Naive B cell (primary cell): Measurements from ENCODE around the gene BLOC1S2. TPM values are rescaled to one million over a fixed set of nuclear protein-coding genes. Genes with fewer than 3 reads are reported as not detected.
"Not testable (repeated sequence)": the region's sequence is repeated elsewhere in the genome, so short reads cannot be mapped to it uniquely, and the experiment has no call there.

Source experiments
- ATAC-seq, 2 donors: fragments of 150-1000 bp; cut with Tn5 transposase; 2 replicates each; pipeline ENCODE4 v1.10.0; 2021; ENCODE audit warnings: low read depth in 2 of 2, mild to moderate bottlenecking in 2 of 2, moderate library complexity in 2 of 2
- DNase-seq: peaks from one replicate; pipeline ENCODE4 v3.0.0; 2022
- H3K27ac Mint-ChIP-seq, 6 donors: one replicate each; pipeline ENCODE4 v1.8.0; 2020 to 2022; ENCODE audit warnings: mild to moderate bottlenecking in 6 of 6, mixed read lengths in 6 of 6, moderate library complexity in 5 of 6, inconsistent platforms in 2 of 6
- H3K27me3 Mint-ChIP-seq, 3 donors: one replicate each; pipeline ENCODE4 v1.8.0; 2021 to 2022; ENCODE audit warnings: mixed read lengths in 3 of 3, mild to moderate bottlenecking in 1 of 3
- H3K36me3 Mint-ChIP-seq, 2 donors: one replicate each; pipeline ENCODE4 v1.8.0; 2020 to 2022; ENCODE audit warnings: mixed read lengths in 2 of 2, inconsistent platforms in 1 of 2, mild to moderate bottlenecking in 1 of 2
- H3K4me1 Mint-ChIP-seq, 3 donors: one replicate each; pipeline ENCODE4 v1.8.0; 2020 to 2022; ENCODE audit warnings: mixed read lengths in 3 of 3, inconsistent platforms in 1 of 3, mild to moderate bottlenecking in 1 of 3, moderate library complexity in 1 of 3
- H3K4me3 Mint-ChIP-seq, 8 donors: one replicate each; pipeline ENCODE4 v1.8.0; 2020 to 2022; ENCODE audit warnings: mild to moderate bottlenecking in 8 of 8, mixed read lengths in 8 of 8, moderate library complexity in 8 of 8, inconsistent platforms in 2 of 8
- H3K9me3 Mint-ChIP-seq, 7 donors: one replicate each; pipeline ENCODE4 v1.8.0; 2020 to 2022; ENCODE audit warnings: mixed read lengths in 7 of 7, mild to moderate bottlenecking in 5 of 7, inconsistent platforms in 2 of 7, moderate library complexity in 1 of 7
- polyA plus RNA-seq, 6 donors: library from polyadenylated mRNA; unstranded; fragments of 300-500 nt; fragmentation: Illumina TruSeq; gene quantifications; one replicate each; pipeline ENCODE4 v1.2.3, GENCODE V29; 2021; ENCODE audit warnings: low read depth in 6 of 6

Gene BLOC1S2
- polyA plus RNA-seq, 6 donors from 2014 or later = 254 to 374 (median 297) TPM

- peaks cover 7 to 18% of the 10 kb centered on the region in 2 donors for H3K36me3 Mint-ChIP-seq
- H3K27ac Mint-ChIP-seq = no peak overlapping the region
- peak; percentile 51 to 67 for ATAC-seq
- DNase-seq = peak; percentile 72
- peaks cover 25 to 42% (median 30%) of the 10 kb centered on the region in 3 donors for H3K4me1 Mint-ChIP-seq
- no peaks in the 10 kb centered on the region for H3K27me3 Mint-ChIP-seq
- H3K9me3 Mint-ChIP-seq = no peaks in the 10 kb centered on the region
- no peak overlapping the region for H3K4me3 Mint-ChIP-seq
Measured at GRCh38 chr10:100282907-100283306, 3.6 kb downstream of the BLOC1S2 start.

GRCh38 chr10:100276971-100277370 lies 9.5 kb downstream of the BLOC1S2 start:
- H3K36me3 Mint-ChIP-seq = peaks cover 7 to 24% of the 10 kb centered on the region in 2 donors
- H3K27ac Mint-ChIP-seq, H3K4me1 Mint-ChIP-seq, DNase-seq, H3K9me3 Mint-ChIP-seq, H3K27me3 Mint-ChIP-seq, ATAC-seq, H3K4me3 Mint-ChIP-seq: not testable (repeated sequence)

- Mint-ChIP-seq H3K27me3 (no peaks in the 10 kb centered on the region), H3K27ac (peak within 1 kb of the TSS; percentile 98 to 100 (median 98)), H3K4me1 (peaks cover 24 to 59% (median 32%) of the 10 kb centered on the region in 3 donors), H3K9me3 (no peaks in the 10 kb centered on the region), H3K36me3 (peaks cover 0 to 7% of the 10 kb centered on the region in 2 donors), H3K4me3 (peak within 1 kb of the TSS; percentile 94 to 100 (median 100))
- DNase-seq (peak; percentile 52), ATAC-seq (peak; percentile 64 to 70)
Measured at GRCh38 chr10:100267239-100268104, 19.0 kb downstream of the BLOC1S2 start, which contains the start of gene CWF19L1. CWF19L1 (minus strand) TSS chr10:100267638; CDS start chr10:100267593, 45 bp downstream.

- peak overlapping the region; percentile 94 to 100 (median 100) for H3K4me3 Mint-ChIP-seq
- peaks cover 29 to 61% (median 39%) of the 10 kb centered on the region in 3 donors for H3K4me1 Mint-ChIP-seq
- ATAC-seq (no peak), DNase-seq (no peak)
- H3K27ac Mint-ChIP-seq = peak overlapping the region in 5 of 6 donors; percentile 37 to 99 (median 64)
- H3K36me3 Mint-ChIP-seq = peaks cover 0 to 7% of the 10 kb centered on the region in 2 donors
- no peaks in the 10 kb centered on the region for H3K27me3 Mint-ChIP-seq
- H3K9me3 Mint-ChIP-seq = no peaks in the 10 kb centered on the region
Measured at GRCh38 chr10:100265821-100266485, 20.5 kb downstream of the BLOC1S2 start.

GRCh38 chr10:100254191-100254590 lies 32.3 kb downstream of the BLOC1S2 start:
- H3K27me3 Mint-ChIP-seq = no peaks in the 10 kb centered on the region
- DNase-seq (no peak), ATAC-seq (no peak)
- H3K4me1 Mint-ChIP-seq = peaks cover 2 to 26% (median 13%) of the 10 kb centered on the region in 3 donors
- no peak overlapping the region for H3K27ac Mint-ChIP-seq
- no peak overlapping the region for H3K4me3 Mint-ChIP-seq
- no peaks in the 10 kb centered on the region for H3K9me3 Mint-ChIP-seq
- peaks cover 34 to 47% of the 10 kb centered on the region in 2 donors for H3K36me3 Mint-ChIP-seq

- no peaks in the 10 kb centered on the region for H3K27me3 Mint-ChIP-seq
- no peaks in the 10 kb centered on the region for H3K9me3 Mint-ChIP-seq
- H3K36me3 Mint-ChIP-seq = peaks cover 35 to 37% of the 10 kb centered on the region in 2 donors
- no peak overlapping the region for H3K4me3 Mint-ChIP-seq
- H3K4me1 Mint-ChIP-seq = peaks cover 2 to 18% (median 9%) of the 10 kb centered on the region in 3 donors
- no peak for DNase-seq
- peak overlapping the region in 1 of 6 donors; percentile 24 for H3K27ac Mint-ChIP-seq
- no peak for ATAC-seq
Measured at GRCh38 chr10:100253041-100253440, 33.4 kb downstream of the BLOC1S2 start.

GRCh38 chr10:100248820-100249219 lies 37.7 kb downstream of the BLOC1S2 start:
- DNase-seq (no peak), ATAC-seq (no peak)
- Mint-ChIP-seq H3K4me1 (no peaks in the 10 kb centered on the region), H3K27ac (no peak overlapping the region), H3K9me3 (no peaks in the 10 kb centered on the region), H3K4me3 (no peak overlapping the region), H3K36me3 (peaks cover 15 to 18% of the 10 kb centered on the region in 2 donors), H3K27me3 (no peaks in the 10 kb centered on the region)

GRCh38 chr10:100245484-100246220 lies 40.8 kb downstream of the BLOC1S2 start:
- ATAC-seq (no peak), DNase-seq (no peak)
- peaks cover 0 to under 1% (median 0%) of the 10 kb centered on the region in 3 donors for H3K4me1 Mint-ChIP-seq
- no peak overlapping the region for H3K4me3 Mint-ChIP-seq
- no peaks in the 10 kb centered on the region for H3K27me3 Mint-ChIP-seq
- H3K9me3 Mint-ChIP-seq = no peaks in the 10 kb centered on the region
- H3K27ac Mint-ChIP-seq = peak overlapping the region in 1 of 6 donors; percentile 46
- H3K36me3 Mint-ChIP-seq = peaks cover 15 to 19% of the 10 kb centered on the region in 2 donors

GRCh38 chr10:100239851-100240250 lies 46.6 kb downstream of the BLOC1S2 start:
- no peak for DNase-seq
- Mint-ChIP-seq H3K4me1 (peaks cover 0 to 3% (median 0%) of the 10 kb centered on the region in 3 donors), H3K4me3 (no peak overlapping the region), H3K27me3 (no peaks in the 10 kb centered on the region), H3K36me3 (peaks cover 6 to 9% of the 10 kb centered on the region in 2 donors), H3K27ac (no peak overlapping the region), H3K9me3 (no peaks in the 10 kb centered on the region)
- ATAC-seq = no peak

GRCh38 chr10:100238429-100238828 lies 48.1 kb downstream of the BLOC1S2 start:
- DNase-seq = no peak
- no peak for ATAC-seq
- no peaks in the 10 kb centered on the region for H3K27me3 Mint-ChIP-seq
- peaks cover 0 to 3% (median 1%) of the 10 kb centered on the region in 3 donors for H3K4me1 Mint-ChIP-seq
- no peaks in the 10 kb centered on the region for H3K9me3 Mint-ChIP-seq
- H3K4me3 Mint-ChIP-seq = no peak overlapping the region
- no peak overlapping the region for H3K27ac Mint-ChIP-seq
- H3K36me3 Mint-ChIP-seq = peaks cover 7 to 9% of the 10 kb centered on the region in 2 donors

- Mint-ChIP-seq H3K27ac (peak overlapping the region in 3 of 6 donors; percentile 15 to 47 (median 41)), H3K4me3 (peak overlapping the region in 1 of 8 donors; percentile 47), H3K9me3 (peaks cover 0 to 2% (median 0%) of the 10 kb centered on the region in 7 donors), H3K36me3 (peaks cover 0 to 16% of the 10 kb centered on the region in 2 donors), H3K27me3 (no peaks in the 10 kb centered on the region), H3K4me1 (peaks cover 26 to 30% (median 29%) of the 10 kb centered on the region in 3 donors)
- no peak for ATAC-seq
- no peak for DNase-seq
Measured at GRCh38 chr10:100232101-100232500, 54.4 kb downstream of the BLOC1S2 start.

GRCh38 chr10:100229819-100230422 lies 56.6 kb downstream of the BLOC1S2 start:
- Mint-ChIP-seq H3K4me3 (peak overlapping the region; percentile 81 to 99 (median 92)), H3K36me3 (peaks cover 0 to 10% of the 10 kb centered on the region in 2 donors), H3K4me1 (peaks cover 29 to 30% (median 29%) of the 10 kb centered on the region in 3 donors), H3K27me3 (no peaks in the 10 kb centered on the region), H3K9me3 (peaks cover 0 to 2% (median 0%) of the 10 kb centered on the region in 7 donors), H3K27ac (peak overlapping the region; percentile 83 to 98 (median 94))
- no peak for ATAC-seq
- no peak for DNase-seq
